A673 (cell line): ENCODE data around the gene ASTN2.

ENCODE experiments used
- EZH2 ChIP-seq: fragments of 200-600 bp; sonication (generic); IDR thresholded peaks from 2 replicates; pipeline ENCODE4 v1.6.1; 2017; ENCODE audit warnings: borderline replicate concordance, low read depth, mild to moderate bottlenecking, mixed read lengths, antibody characterized with exemption, low read length; ENCODE audit not compliant: poor library complexity, severe bottlenecking
- TF ChIP-seq, protein P1 (sequence below): fragments of 300-800, 200-600 bp; sonication (generic); conservative IDR thresholded peaks from 2 replicates; pipeline ENCODE4 v1.5.1; 2017; ENCODE audit warnings: low read depth, mild to moderate bottlenecking, antibody characterized with exemption, low read length, moderate library complexity, mixed read lengths

- TF ChIP-seq EZH2 = no peak
- TF ChIP-seq, protein P1, sequence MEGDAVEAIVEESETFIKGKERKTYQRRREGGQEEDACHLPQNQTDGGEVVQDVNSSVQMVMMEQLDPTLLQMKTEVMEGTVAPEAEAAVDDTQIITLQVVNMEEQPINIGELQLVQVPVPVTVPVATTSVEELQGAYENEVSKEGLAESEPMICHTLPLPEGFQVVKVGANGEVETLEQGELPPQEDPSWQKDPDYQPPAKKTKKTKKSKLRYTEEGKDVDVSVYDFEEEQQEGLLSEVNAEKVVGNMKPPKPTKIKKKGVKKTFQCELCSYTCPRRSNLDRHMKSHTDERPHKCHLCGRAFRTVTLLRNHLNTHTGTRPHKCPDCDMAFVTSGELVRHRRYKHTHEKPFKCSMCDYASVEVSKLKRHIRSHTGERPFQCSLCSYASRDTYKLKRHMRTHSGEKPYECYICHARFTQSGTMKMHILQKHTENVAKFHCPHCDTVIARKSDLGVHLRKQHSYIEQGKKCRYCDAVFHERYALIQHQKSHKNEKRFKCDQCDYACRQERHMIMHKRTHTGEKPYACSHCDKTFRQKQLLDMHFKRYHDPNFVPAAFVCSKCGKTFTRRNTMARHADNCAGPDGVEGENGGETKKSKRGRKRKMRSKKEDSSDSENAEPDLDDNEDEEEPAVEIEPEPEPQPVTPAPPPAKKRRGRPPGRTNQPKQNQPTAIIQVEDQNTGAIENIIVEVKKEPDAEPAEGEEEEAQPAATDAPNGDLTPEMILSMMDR = no peak
Observed at GRCh38 chr9:117096138-117096537, 318.7 kb downstream of the ASTN2 start.
